Bone marrow (tissue), 2 donors: ENCODE results near the gene ARHGEF1.
"Not testable (repeated sequence)": the region's sequence is repeated elsewhere in the genome, so short reads cannot be mapped to it uniquely, and the experiment has no call there.

Source experiments
- DNase-seq, 2 donors: peaks; one replicate each; lab custom pipeline; 2025; lab: John Stamatoyannopoulos, UW

ARHGEF1 gene

DNA sequence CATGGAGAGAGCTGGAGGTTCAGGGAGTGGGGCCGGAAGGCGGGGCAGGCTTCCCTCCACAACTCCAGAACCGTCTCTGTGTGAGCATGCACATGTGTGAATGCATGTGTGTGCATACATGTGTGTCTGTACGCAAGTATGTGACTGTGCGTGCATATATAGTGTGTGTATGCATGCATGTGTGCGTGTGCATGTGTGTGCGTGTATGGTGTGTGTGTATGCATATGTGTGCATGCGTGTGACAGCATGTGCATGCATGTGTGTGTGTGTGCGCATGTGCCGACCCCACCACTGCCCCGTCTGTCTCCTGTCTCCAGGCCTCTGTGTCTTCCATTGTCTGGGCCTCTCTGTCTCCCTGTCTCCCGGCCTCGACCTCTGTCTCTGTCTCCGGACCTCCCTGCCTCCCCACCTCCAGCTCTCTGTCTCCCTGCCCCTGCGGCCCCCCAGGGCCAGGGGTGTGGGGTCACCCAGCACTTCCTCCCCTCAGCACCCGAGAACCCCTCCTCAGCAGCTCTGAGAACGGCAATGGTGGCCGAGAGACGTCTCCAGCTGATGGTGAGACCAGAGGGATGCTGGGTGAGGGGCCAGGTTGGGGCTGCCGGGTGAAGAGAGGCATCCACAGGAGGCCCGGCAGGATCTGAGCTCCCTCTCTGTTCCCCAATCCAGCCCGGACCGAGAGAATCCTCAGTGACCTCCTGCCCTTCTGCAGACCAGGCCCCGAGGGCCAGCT lies 22.5 kb downstream of the ARHGEF1 start:
- DNase-seq = no peak

DNA sequence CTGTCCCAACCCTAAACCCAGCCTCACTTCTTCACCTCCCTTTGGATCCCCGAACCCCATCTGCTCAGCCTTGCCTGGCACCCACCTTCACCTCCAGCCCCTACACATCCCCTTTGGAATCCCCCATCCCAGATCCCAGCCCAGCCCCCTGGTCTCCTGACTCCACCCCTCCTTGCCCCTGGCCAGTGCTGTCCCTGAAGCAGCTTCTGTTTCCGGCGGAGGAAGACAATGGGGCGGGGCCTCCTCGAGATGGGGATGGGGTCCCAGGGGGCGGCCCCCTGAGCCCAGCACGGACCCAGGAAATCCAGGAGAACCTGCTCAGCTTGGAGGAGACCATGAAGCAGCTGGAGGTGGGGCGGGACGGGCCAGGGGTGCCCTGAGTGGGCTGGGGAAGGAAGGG lies 23.3 kb downstream of the ARHGEF1 start:
- no peak for DNase-seq

DNA sequence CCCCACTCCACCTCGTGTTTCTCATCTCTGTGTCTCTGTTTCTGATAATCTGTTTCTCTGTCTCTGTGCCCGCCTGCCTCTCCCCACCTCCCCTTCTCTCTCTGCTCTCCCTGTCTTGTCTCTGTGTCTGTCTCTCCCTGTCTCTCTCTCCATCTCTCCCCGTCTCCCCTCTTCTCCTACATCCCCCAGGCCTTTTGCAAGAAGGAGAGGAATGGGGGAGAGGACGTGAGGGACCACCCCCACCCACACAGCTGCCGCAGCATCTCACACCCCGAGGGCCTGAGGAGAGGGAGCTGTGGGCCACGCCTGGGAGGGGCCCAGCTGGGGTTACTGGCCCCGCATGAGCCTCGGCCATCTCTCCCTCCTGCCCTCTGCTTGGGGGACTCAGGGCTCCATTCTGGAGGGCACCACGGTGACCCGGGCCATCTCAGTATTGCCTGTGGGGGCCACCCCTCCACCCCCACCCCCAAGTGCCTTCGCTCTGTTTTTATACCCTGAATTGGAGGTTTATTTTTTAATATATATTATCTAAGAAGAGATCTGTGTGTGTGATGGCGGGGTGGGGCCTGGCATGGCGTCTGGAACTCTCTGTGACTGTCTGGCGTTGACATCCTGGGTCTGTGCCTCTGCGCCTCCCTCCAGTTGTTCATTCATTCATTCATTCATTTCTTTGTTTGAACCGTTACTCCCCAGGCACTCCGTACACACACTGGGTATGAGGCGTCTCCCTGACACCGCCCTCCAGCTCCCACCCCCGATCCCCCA lies 24.1 kb downstream of the ARHGEF1 start:
- no peak for DNase-seq

DNA sequence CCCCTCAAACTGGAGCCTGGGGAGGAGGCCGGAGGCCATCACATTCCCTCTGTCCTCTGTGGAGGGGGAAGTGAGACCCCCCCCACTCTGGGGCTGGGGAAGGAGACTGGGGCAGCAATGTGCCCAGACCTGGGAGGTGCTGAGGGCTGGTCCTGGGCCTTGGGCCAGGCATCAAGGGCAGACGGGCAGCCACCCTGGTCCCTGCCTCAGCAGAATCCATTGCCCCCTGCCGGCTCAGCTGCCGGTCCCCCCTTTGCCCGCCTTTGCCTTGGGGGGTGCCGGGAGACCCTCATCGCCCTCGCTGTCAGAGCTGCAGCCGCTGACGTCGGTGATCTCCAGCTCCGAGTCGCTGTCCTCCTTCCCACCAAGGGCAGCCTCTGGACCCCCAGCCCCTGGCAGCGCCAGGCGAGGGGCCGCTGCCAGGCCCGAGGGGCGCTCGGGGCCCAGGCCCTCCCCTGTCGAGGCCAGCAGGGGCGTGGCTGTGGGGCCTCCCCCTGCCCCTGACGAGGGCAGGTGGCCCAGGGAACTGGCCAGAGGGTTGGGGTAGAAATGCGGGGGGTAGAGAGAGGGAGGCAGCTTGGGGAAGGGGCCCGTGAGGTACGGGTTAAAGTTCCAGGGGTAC lies 25.1 kb downstream of the ARHGEF1 start:
- DNase-seq = no peak

DNA sequence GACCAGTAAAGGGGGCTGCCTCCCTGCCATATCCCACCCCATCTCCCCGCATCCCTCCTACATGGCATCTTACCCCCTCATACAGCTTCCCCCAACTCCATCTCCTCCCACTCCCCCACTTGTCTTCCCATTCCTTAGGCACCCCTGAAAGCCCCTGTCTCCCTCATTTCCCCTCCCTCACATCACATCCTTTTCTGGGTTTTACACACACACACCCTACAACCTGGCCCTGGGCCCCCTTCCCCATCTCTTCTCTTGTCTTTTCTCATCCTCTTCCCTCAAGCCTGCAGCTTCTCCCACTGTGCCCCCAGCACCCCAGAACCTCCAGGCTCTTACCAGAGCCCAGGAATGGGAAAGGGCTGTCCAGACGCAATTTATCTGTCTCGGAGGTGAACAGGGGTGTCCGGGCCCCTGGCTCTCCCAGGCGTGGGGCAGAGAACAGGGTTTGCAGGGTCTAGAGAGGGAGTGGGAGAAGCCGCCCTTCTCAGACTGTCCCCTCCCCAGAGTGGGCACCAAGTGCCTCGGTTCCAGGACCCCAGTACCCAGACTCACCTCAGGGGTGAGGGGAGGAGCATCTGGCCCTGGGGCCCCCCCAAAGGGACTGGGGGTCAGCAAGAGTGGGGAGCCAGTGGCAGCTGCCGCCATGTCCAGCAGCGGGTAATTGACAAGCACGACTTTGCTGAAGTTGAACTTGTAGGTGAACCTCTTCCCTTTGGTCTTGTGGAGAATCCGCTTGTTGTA lies 25.9 kb downstream of the ARHGEF1 start:
- no peak for DNase-seq

DNA sequence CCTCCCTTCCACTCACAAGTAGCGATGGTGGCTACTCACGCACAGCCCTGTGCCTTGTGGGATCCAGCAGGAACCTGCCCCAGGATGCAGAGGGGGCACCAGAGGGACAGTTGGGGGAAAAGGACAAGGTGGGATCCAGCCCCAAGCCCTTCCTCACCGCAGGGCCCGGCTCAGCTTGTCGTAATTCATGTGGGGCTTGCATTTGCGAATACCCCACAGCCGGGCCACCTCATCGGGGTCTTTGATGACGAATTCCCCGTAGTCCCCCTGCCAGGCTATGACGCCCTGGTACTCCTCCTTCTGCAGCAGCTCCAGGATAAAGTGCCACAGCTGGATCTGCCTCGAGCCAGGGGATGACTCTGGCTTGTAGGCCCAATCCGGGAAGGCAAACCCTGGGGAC lies 26.7 kb downstream of the ARHGEF1 start:
- no peak for DNase-seq

DNA sequence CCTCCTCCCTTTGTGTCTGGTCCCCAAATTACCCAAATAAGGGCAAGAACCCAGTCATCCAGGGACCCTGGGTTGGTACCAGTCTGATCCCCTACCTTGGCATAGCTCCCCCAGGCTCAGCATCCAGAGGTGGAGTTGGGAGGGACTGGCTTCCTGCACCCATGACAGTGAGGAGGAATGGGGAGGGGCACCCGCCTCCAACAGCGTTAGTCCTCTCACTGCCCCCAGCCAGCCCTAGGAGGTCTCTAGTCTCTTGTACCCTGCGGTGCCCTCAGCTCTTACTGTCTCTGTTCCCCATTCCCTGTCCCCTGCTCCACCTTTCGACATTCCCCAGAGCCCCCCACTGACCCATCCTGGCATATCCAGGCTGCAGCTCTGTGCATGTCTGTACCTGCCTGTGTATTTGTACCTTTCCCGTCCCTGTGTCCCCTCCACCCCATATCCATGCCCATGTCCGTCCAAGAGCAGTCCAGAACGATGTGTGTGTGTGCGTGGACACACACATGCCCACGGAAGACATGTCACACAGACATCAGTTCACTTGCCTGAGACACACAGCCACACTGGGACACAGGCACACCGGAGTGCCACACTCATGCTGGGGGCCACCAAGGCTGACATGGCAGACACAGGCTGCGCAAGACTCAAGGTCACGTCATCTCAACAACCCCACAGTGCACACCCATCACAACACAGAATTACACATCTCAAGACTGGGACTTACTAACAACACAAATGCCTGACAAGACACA lies 27.4 kb downstream of the ARHGEF1 start:
- DNase-seq = no peak

DNA sequence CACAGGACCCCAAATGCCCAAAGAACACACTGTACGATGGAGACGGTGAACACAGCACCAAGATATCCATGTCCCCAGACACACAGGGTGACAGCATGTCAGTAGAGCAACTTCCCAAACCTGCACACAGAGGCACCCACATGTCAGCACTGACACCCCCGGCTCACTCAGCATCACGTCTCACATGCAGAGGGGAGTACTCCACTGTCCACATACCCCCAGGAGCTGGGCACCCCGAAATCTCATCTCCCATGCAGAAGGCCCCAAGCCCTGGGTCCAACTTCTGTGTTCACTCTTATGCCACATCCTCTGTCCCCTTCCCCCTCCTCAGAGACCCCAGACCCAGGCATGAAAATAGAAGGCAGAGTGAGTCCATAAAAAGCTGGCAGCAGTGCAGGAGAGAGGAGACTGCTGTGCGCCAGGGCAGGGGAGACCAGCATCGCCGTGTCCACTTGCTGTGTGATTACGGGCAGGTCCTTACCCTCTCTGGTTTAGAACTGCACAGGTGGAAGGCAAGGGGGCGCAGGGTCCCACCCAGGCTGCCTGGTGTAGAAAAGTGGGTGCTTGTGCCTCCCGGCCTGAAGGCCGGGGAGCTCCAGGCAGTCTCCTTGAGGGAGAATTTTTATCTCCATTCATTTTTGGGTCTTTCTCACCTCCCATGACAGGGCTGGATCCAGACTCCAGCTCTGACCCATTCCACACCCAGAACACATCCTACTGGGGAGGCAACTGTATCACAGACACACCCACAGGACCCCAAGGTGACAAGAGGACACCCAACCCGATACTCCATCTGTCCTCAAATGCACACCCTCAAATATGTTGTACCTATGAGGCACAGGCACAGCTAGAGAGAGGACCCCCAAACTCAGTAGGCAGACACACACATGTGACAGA lies 28.3 kb downstream of the ARHGEF1 start:
- DNase-seq = no peak

DNA sequence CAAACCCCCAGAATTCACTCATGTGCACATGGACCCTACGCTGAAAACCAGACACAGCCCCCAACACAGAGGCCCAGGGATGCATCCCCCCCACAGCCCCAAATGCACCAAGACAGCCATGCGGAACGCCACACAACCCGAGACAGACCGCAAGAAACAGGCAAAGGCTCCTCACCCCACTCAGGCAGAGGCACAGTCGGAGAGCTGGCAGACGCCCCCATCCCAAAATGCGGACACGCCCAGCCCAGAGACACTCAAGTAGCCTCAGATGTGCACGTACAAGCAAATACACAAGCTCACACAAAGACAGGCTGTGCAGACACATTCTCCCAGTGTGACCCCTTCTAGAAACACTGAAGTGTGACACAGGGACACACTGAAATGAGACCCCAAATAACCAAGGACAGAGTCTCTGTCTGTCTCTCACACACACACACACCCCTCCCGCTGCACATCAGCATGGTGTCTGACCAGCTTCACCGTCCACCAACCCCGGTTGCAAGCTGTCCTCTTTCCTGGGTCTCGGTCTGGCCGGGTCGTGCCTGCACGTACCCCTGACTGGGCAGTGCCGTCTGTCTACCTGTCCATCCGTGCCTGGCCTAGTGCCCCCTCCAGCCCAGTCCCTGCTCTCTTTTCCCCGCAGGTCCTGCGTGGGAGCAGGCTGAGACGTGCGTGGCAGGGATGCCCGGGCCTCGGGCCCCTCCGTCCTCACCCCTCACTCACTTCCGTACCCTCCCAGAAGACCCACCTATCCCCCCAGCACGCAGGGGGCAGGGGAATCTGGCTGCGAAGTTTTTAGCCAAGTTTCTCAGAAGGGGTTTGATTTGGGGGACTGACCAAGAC lies 29.1 kb downstream of the ARHGEF1 start:
- DNase-seq = no peak

DNA sequence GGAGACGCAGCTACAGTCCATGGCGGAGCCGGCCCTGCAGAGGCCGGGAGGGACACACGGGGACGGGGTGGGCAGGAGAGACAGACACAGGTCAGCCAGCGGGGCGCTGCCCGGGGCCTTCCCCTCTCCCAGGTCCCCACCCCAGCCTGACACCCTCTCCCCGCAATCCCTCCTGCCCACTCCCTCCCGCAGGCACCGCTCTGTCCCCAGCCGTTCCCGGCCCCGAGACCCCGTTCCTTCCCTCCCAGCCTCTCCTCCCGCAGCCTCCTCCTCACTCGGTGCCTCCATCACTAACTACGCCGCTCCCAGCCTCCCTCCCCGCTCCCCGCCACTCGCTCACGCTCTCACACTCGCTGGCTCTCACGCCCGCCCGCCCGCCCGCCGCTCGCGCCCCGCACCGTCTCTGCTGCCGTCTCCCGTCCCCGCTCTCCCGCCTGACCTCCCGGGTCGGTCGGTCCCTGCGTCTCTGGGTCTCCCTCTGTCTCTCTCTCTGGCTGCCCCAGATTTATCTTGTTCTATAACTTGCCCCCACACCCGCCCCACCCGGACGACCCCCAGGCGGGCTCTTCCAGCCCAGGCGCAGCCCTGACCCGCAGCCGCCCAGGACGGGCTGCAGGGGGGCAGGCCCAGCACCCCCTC lies 30.0 kb downstream of the ARHGEF1 start:
- peak in 1 of 2 donors; percentile 12 for DNase-seq

DNA sequence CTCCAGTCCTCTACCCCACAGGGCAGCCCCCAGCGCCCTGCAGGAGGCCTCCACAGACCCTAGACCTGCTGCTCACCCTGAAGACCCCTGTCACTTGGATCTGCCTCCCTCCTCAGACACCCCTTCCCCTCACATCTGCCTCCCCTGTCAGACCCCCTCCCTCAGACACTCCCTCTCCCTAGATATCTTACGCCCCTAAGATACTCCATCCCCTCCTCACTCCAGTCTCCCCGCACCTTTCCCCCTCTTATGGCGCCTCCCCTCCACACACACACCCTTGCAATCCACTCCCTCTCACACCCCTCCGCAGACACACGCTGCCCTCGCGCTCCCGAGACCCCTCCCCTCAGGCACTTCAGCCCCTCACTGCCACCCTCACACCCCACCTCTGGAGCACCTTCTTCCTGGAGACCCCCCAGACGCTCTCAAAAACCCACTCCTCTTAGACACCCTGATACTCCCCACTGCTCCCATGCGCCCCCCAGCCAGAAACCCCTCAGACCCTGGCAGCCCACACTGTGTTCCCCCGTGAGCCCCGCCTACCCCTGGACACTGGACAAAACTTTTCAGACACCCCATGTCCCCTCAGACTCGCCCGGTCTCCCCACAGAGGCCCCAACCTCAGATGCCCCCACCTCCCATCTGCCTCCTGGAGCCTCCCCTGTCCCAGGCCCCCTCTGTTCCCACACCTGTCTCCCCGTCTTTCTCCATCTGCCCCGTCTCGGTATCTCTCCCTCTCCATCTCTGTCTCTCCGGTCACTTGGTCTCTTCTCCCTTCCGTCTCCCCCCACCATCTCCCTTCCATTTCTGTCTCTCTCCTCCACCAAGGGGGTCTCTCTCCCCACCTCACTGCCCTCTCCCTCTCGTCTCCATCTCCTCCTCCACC lies 30.8 kb downstream of the ARHGEF1 start:
- DNase-seq = no peak

DNA sequence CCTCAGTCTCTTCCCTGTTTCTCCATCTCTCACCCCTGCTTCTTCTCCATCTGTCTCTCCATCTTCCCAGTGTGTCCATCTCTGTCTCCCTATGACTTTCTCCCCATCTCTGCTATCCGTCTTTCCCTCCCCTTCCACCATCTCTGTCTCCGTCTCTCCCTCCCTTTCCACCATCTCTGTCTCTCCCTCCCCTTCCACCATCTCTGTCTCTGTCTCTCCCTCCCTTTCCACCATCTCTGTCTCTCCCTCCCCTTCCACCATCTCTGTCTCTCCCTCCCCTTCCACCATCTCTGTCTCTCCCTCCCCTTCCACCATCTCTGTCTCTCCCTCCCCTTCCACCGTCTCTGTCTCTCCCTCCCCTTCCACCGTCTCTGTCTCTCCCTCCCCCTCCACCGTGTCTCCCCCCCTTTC lies 31.4 kb downstream of the ARHGEF1 start:
- not testable (repeated sequence) for DNase-seq

DNA sequence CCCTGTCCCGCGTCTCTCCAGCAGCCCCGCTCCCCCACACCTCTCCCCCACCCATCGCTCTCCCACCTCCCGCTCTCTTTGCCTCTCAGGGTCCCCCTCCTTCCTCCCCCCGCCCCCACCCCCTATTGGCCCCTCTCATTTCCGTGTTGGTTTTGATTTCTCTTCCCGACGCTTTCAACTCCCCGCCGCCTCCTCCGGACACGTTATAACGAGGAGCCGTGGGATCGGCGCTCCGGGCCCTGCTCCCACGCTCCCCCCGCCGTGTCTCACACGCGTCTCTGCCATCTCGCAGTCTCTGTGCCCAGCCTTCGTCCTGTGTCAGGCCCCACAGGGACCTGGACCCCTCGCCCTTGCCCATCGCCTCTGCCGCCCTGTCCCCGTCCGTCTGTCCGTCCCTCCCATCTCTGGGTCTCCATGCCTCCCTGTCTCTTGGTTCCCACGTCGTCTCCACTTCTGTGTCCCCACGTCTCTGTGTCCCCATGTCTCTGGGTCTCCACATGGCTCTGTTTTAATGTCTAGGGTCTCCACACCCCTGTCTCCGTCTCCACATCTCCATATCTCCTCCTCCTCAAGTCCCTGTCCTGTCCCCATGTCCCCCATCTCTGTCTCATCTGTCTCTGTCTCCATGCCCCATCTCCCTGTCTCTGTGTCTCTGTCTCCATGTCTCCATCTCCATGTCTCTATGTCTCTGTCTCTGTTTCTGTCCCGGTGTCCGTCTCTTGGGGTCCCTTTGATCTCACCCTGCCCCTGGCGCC lies 32.2 kb downstream of the ARHGEF1 start:
- DNase-seq = no peak

DNA sequence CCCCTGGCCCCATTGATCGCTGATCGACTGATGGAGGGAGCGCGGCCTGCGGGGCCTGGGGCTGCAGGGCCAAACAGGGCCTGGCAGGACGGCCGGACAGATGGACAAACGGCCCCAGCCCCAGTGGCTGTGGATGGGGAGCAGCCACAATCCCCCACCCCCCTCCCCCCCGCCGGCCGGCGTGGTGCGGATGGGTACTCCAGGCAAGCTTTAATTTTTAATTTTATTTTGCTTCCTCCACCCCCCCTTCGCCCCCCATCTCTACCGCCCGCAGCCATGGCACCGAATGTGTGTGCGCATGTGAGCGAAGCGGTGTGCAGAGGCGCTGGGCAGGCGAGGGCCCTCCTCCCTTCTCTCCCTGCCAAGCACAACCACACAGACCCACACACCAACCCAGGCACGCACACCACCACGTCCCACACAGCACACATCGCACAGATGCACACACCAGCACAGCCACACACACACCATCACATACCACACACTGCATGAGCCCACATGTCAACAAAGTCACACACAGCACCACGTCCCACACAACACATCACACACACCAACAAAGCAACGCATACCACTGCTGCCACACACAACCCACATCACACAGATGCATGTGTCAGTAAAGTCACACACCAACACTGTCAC lies 32.9 kb downstream of the ARHGEF1 start:
- DNase-seq = no peak

DNA sequence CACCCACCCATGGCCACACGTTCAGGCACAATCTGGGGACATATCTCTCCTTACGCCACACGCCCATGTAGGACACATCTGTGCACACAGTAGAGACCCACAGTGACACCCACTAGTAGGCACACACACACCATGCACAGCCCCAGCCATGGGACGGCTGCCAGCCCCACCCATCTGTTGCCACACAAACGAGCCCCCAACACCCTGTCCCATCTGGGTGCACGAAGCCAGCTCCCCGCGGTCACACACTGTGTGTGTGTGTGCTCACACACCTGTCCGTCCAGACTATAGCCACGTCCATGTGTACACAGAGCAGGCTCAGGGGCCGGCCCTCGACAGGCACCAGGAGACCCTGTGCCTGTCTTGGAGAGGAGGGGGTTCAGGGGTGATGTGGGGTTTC lies 34.7 kb downstream of the ARHGEF1 start:
- no peak for DNase-seq

DNA sequence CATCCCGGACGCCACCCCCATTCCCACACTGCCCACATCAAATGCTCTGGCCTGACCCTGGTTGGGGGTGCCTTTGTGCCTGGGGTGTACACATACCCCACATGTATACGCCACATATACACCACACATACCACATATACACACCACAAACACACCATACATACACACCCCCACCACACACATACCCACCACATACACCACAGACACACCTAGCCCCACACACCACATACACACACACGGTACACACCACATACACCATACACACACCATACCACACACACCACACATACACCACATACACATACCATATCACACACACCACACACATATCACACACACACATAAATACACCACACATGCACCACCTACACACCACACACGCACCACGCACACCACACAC lies 35.1 kb downstream of the ARHGEF1 start:
- DNase-seq = no peak

DNA sequence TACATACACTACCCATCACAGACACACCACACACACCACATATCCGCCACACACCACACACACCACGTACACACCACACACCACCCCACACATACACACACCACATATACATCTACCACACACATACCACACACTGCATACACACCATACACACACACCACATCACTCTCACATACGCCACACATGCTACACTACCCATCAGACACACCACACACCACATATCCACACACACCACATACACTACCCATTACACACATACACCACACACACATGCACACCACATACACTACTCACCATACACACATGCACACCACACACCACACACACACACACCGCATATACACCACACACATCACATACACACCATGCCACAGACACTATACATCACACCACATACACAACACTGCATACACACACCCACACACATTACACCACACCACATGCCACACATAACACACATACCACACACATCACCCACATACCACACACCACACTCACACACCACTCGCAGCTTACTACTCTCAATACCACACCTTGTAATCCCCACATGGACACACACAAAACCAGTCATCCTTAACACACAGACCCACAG lies 35.8 kb downstream of the ARHGEF1 start:
- DNase-seq = no peak
